GM18508 (cell line): Measurements from ENCODE around the gene FNDC3B.

Experiments used
- ATAC-seq: cut with Tn5 transposase; IDR thresholded peaks from one replicate; pipeline ENCODE4 v1.9.1; 2021; ENCODE audit warnings: moderate number of reproducible peaks; ENCODE audit not compliant: insufficient read depth, unreplicated experiment

Gene FNDC3B

DNA sequence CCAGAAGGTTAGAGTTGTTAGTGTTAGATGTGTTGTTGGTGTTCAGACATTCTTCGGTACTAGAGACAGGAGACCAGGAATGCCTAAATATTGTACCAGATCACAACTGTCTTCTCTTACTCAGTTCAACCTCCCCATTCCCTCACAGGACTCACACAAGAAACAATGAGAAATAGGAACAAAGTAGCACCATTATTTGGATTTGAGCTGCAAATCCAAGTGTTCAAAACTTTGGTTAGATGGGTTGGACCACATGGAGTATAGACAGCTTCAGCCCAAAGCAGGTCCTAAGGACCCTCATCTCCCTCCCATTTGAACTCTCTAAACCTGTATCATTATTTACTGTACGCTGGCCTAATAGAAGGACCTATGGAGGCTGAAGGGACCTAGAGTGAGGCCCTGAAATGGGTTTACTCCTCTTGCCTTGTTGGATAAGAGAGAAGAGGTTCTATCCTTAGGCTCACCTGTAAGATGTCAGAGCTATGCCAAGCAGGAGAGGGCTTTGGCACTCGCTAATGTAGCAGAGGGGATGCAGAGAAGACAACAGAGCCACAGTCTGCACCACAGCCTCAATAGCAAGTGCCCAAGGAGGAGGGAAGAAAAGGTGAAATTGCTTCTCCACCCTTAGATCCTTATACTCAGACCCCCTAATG, 70.9 kb downstream of the FNDC3B start:
- ATAC-seq, result no peak

DNA sequence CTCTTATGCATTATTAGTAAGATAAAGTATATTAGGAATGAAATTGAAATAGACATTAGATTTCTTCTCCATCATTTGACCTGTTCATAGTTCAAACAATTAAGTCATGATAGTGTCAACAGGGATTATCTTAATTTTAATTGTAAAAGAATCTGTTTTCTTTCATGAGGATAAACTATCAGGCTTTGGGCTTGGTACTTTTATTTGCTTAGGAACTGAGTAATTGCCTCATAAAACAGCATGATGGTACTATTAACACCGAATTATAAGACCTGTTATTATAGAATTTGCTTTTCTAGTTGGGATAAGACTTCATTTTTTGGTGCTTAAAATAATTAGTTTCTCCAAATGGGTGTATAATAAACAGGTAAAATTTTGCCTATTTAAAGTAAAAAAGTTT, 71.8 kb downstream of the FNDC3B start:
- no peak for ATAC-seq

DNA sequence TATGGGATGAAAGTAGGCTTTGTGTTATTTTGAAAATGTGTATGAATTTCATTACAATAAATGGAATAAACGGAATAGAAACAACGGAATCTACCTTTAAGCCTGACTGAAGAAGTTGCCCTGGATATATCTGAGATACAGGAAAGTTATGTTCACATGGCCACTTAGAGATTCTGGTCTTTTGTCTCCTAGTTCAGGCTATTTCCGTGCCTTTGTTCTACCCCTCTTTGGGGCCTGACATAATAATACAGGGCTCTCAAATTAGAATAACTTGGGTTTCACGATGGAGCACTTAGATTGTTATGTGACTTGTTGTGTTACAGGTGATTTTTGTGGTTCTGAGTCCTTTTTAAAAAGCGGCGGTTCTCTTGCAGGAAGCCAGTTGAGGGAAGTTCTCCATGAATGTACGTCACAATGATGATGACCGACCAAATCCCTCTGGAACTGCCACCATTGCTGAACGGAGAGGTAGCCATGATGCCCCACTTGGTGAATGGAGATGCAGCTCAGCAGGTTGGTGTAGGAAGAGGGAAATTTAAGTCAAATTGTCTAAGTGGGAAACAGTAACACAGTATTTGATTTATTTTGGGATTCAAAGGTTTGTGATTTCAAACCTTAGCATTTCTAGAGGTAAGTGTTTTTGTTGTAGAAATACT, 72.8 kb downstream of the FNDC3B start:
- no peak for ATAC-seq

DNA sequence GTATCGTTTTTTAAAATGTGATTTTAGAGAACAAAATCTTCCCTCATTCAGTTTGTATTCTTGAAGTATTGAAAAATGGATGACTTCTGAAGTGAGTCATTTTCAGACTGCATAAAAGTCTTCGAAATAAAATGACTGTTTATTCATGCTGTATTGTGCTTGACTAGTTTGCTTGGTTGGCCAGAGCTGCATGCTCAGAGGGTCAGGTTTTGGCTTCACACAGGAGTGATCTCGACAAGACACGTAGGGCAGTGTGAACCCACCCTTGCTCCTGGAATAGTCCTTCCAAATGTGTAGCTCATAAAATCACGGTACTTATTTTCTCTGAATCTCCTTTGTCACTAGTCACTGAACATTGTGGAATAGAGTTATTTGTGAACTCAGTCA, 73.3 kb downstream of the FNDC3B start:
- no peak for ATAC-seq

DNA sequence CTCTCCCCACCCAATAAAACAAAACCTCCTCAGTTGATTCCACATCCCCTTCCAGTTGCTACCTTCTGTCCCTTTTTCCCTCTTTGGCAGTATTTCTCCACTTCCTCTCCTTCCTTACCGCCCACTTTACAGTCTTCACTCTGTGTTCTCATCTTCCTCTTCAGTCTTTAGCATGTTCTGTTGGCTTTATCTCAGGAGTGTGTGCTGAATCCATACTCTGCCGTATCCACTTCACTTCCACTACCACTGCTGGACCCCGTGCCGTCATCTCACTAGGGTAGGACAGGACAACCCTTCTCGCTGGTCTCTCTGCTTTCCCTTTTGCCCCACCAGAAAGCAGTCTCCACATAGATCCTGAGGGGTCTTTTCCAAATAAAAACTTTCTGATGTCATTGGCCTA, 74.3 kb downstream of the FNDC3B start:
- no peak for ATAC-seq

DNA sequence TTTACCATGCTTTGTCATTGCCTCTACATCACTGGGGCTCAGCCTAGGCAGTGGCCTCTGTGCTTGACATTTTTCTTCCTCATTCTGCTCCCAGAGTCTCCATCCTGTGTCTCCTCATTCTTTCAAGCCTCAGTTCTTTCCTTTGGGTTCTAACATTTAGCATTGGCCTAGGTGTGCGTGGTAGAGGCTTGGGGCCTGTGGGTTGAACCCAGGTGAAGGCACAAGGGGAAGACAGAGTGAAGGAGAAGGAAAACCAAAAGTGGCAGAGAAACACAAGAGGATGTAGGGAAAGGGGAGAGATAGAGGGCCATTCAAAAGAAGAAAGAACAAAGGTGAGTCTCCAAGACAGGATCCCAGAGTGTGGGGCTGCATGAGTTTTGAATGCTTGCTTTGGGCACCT, 75.7 kb downstream of the FNDC3B start:
- no peak for ATAC-seq

DNA sequence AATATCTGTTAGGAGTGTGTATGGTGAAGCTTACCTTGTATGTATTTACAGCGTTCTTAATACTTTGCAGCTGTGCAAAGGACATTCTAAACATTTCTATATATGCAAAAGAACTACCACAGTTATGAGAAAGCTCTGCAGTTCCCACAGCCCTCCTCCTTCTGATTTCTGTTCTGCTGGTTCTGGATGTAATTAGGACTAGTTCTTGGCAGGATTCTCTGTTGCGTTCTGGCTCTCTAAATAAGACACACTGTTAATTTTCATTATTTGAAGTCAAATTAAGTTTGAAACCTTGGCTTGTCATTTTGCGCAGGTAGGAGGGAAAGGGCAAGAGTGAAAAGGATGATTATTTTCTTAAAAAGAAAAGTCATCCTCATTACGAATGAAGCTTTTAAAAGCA, 76.4 kb downstream of the FNDC3B start:
- ATAC-seq, result no peak

DNA sequence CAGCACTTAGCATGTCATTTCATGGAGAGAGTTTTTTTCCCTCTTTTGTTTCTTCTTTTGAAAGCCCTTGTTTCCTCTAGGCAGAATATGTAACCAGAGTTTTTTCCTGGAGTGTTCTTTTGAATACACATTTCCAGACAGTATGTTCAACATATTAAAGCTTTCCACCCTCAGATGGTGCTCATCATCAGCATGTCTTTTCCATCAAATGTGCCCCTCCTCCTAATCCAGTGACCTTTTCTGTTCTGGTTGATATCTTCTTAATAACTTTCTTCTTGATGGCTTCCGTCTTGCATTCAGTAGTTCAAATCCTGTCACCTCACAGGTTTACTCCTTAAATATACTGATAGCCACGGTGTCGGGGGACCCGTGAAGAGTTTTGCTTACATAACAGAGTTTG, 78.6 kb downstream of the FNDC3B start:
- no peak for ATAC-seq

DNA sequence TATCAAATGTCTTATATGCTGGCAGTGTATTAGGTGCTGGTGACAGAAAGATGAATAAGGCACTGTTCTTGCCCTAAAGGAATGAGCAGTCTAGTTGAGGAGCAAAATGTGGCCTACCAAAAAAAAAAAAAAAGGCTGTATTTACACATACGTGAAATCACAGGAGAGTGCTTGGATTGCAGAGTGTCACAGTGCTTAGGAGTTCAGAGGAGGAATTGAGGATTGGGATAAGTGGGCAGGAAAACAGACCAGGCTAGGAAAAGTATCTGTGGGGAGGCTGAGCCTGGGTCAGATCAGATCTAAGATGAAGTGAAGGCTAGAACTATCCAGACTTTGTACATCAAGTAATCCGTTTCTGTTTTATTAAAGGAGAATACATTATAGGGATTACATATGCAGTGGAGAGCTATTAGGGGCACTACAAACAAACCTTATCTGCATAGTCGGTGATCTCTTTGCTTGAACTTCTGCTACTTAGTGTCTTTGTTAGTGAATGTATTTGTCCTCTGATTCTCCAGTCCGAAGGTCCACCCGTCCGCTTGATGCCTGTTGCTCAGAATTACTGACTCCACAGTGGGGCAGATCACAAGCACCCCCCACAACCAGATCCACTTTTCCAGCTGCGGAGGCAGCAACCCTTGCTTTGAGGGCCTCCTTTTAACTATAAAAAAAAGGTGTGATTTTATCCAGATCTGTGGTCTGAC, 80.0 kb downstream of the FNDC3B start:
- no peak for ATAC-seq

DNA sequence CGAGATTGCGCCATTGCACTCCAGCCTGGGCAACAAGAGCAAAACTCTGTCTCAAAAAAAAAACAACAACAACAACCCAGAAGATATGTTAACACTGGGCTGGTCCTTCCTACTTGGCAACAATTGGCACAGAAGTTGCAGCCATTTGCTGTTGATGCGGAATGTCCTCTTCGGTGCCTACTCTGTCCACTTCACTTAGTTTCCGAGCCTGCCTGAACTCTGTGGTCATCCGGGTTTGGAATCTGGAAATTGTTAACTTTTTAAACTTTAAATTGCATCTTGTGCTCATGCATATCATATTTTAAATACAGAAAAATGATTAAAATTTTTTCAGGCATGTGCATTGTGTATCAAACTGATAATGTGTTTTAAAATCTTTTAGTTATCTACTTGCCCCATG, 81.5 kb downstream of the FNDC3B start:
- ATAC-seq, result no peak

DNA sequence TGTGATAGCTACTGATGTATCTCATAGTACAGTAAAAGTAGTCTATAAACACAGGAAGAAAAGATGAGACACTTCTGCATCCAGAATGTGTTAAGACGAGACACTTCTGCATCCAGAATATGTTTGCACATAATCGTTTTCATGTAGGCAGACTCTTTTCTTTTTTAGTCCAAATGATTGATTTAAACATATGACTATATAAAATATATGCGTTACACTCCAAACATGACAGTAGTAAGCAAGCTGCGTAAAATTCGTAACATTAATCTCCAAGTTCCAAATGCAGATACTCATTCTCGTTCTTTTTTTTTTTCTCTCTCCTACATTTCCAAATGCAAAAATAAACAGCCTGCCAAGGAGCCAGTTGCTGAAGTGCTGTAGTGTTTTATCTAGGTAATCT, 82.6 kb downstream of the FNDC3B start:
- ATAC-seq, result no peak

DNA sequence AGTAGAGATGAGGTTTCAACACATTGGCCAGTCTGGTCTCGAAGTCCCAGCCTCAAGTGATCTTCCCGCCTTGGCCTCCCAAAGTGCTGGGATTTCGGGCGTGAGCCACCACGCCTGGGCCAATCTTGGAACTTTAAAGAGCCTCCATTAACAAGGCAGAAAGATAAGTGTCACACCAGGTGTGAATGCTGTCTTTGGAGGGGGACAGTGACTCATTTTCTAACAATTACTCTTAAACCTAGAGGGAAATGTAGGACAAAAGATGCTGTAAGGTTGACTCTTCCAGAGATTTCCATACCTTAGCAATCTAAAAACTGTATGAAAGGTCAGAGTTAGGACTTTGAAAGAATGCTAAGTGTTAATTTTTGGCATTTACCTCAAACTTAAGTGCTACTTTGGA, 84.9 kb downstream of the FNDC3B start:
- no peak for ATAC-seq

DNA sequence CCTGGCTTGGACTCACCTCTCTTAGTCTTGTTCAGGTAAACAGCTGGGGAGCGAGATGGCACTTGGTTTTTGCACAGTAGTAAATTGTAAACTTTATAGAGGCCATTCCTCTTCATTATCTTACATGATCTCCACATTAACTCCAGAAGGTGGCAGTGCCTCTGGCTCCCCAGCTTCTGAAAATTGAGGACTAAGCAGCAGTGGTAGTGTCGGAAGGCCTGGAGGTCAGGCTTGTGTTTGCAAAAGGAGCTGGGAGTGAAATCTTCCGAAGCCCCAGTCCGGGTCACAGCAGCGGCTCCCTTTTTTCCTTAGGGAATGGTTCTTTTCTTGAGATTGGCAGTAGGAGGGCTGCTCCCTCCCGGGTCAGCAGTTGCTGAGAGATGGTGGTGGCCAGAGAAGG, 85.7 kb downstream of the FNDC3B start:
- no peak for ATAC-seq

DNA sequence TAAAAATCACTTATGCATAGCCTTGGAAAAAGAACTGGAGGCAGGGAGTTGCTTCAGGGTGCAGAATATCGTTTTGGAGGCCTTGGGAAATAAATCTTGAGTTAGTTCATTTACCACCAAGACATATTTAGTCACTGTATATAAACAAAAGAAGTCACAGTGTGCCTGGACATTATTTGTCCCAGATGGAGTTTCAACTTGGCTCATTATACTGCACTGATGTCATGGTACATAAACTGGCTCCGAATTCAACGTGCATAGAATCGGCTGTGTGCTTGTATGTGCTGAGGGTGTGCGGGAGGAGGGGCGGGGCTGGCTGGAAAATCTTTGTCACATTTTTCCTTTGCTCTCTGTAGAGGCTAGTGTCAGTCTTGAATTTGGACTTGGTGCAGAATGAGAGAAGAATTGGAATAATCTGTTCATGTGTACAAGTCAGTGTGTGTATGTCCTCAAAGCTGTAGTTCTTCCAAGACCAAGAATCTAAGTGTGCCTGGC, 86.6 kb downstream of the FNDC3B start:
- ATAC-seq, result no peak

DNA sequence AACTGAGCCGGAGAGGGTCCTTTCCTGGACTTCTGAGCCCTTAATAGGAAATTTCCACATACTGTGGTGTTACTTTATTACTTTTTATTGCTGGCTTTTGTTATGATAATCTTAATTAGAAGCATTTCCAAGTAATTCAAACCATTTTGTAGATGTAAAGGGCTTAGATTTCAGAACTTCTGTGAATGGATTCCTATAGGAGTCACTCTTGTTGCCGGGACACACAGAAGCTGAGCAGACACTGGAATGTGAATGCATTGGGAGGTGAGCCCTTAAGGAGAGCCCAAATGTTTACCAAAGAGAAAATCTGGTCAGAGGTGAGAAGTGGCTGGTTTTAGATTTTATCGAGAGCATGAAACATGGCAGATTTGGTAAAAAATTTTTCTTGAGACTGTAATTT, 87.4 kb downstream of the FNDC3B start:
- ATAC-seq, result no peak

DNA sequence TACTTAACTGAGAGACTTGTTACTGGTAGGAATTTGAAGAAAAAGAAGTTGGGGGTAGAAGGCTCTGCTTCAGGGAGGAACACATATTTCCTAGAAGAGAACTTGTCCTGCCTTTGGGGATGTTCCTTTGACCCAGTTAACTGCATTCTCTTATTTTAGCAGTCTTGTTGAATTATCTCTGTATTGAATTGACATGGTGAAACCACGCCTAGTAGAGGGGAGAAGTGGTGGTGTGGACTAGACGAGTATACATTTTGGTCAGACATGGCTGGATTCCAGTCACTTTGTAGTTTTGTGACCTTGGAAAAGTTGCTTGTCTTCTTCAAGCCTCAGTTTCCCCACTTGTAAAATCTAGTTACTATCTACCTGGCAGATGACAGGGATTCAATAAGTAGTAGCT, 87.8 kb downstream of the FNDC3B start:
- no peak for ATAC-seq

DNA sequence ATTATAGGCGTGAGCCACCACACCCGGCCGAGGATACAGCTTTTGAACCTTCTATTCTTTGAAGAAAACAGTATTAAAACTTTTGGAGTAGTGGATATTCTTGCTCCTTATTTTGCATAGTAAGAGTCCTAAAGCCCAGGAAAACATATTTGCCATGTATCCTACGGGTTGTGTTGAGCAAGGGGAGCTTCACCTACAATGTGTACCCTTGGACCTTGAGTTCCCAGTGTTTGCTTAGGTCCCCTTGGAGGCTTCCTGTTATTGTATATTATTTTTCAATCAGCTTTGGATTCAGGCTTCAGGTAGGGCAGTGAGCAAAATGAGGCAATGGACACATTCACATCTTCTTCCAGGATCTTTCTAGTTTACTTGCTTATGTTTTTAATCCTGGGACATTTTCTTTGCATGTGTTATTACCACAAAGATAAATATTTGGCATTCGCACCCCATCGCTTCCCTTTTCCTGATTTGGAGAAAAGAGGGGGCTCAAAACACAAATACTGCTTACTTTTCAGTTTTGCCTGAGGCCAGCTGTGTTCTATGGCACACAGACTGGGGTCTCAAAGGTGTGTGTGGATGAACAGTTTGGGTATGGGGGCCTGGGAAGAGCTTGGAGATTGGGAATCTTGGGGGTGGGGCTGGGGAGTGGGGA, 88.7 kb downstream of the FNDC3B start:
- ATAC-seq, result no peak

DNA sequence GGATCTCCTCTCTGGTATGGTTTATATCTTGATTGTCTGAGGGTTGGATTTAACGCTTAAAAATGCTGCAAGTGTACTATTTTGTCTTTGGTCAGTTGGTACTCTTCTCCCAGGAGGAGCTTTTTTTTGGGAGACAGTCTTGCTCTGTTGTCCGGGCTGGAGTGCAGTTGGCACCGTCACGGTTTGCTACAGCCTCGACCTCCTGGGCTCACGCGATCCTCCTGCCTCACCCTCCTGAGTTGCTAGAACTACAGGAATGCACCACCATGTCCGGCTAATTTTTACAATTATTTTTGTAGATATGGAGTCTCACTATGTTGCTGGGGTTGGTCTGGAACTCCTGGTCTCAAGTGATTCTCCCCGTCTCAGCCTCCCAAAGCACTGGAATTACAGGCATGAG, 89.5 kb downstream of the FNDC3B start:
- ATAC-seq, result no peak

DNA sequence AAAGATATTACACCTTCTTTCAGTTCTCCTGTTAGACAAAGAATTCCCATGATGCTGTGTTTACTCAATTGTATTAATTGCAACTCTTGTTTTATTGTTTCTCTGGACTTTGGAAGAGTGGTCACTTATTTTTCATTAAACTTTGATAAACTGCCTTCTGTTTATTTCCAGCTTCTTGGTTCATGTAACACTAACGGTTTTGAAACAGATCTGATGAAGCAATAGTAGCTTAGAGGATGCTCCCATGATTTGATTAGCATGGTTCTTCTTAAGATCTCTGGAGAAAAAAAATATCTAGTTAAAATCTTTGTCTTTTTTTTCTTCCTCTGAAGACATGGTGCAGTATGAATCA, 90.1 kb downstream of the FNDC3B start:
- ATAC-seq, result no peak

DNA sequence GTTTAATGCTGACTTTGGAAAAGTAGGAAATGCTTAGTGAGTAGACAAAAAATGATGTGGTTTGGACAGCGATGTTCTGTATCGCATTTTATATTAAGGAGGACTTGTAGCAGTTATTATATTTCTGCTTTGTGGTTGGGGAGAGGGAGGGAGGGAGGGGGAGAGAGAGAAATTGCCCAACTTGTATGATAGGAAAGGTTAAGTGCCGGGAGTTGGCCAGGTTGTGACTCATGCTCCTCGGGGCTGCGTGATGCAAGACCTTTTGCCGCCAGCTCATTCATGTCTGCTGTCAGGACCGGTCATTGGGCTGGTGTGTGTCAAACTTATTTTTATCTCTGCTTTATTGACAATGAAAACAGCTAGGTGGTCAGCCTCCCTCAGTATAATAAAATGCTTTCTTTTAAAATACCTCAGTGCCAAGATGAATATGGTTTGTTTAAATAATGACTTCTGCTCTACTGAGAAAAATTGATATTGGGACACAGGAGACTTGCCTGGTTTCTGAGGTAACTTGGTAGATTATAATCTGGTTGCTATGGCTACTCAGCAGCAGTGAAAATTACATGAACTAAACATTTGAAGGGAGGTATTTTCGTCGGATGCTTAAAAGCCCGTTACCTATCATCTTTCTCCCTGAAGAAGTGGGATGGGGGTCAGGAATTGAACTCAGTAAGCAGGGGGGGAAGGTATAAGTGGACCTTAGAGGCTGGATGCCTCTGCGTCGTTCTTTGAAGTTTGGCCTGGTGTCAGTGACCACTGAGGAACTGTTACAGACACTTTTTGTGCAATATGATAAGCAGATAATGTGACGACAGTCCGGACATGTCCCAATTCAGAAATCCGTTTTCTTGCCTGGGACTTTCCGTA, 90.7 kb downstream of the FNDC3B start:
- ATAC-seq, result no peak

DNA sequence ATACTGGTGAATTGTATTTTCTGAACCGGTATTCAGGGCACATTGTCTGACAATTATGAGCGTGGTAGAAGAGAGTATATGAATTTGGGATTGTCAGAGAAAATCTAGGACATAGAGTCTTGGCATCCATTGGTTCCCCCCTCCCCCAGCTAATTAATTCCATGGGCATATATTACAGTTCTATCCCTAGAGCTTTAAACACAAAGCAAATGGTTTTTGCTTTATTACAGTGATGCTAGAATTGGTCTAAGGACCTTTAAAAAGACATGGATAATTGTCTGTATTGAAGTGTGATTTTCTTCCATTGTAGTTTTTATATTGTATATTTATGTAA, 91.3 kb downstream of the FNDC3B start:
- ATAC-seq, result no peak
